Fibroblast of pulmonary artery (primary cell): Measurements from ENCODE around the gene FASN.

ENCODE experiments used
- DNase-seq: peaks from one replicate; pipeline ENCODE4 v3.0.0-alpha.2; 2010; ENCODE audit warnings: low read depth
- H3K4me3 ChIP-seq: replicated peaks from 2 replicates; pipeline ENCODE4 v1.5.1; 2011; ENCODE audit warnings: low read depth, mild to moderate bottlenecking, control low read depth, low read length, moderate library complexity
- CTCF ChIP-seq: IDR thresholded peaks from 2 replicates; pipeline ENCODE4 v1.5.1; 2011; ENCODE audit warnings: mild to moderate bottlenecking, control low read depth, low read length, inconsistent platforms; ENCODE audit errors: missing control alignments

The FASN gene

GRCh38 chr17:82110298-82110697 lies 12.3 kb upstream of the FASN start:
- DNase-seq, result no peak
- H3K4me3 ChIP-seq, result no peak overlapping the region
- TF ChIP-seq CTCF, result no peak

GRCh38 chr17:82108961-82109475 lies 11.0 kb upstream of the FASN start:
- TF ChIP-seq CTCF, result no peak
- DNase-seq, result no peak
- H3K4me3 ChIP-seq, result no peak overlapping the region

GRCh38 chr17:82108496-82108945 lies 10.5 kb upstream of the FASN start:
- no peak for TF ChIP-seq CTCF
- DNase-seq, result no peak
- no peak overlapping the region for H3K4me3 ChIP-seq

- TF ChIP-seq CTCF, result no peak
- DNase-seq, result no peak
- H3K4me3 ChIP-seq, result no peak overlapping the region
Measured at GRCh38 chr17:82108038-82108437, 10.0 kb upstream of the FASN start.

- DNase-seq, result no peak
- peak; percentile 29 for TF ChIP-seq CTCF
- no peak overlapping the region for H3K4me3 ChIP-seq
Measured at GRCh38 chr17:82107341-82107860, 9.4 kb upstream of the FASN start.

- no peak overlapping the region for H3K4me3 ChIP-seq
- no peak for TF ChIP-seq CTCF
- no peak for DNase-seq
Measured at GRCh38 chr17:82106688-82107305, 8.8 kb upstream of the FASN start.
